Esophagus muscularis mucosa (tissue), 4 donors: Measurements from ENCODE around the gene FAAP100. TPM values are rescaled to one million over a fixed set of nuclear protein-coding genes. Genes with fewer than 3 reads are reported as not detected.

Source experiments
- DNase-seq: peaks from one replicate; pipeline ENCODE4 v3.0.0-alpha.2; 2017; ENCODE audit errors: extremely low spot score
- H3K27ac ChIP-seq, 4 donors: fragments of 200-600 bp; sonication (generic); replicated peaks in 1 of 4; 1 replicate in 3 of 4; 2 replicates in 1 of 4; pipeline ENCODE4 v1.5.1; 2016 to 2019; ENCODE audit warnings: mild to moderate bottlenecking in 1 of 4
- H3K27me3 ChIP-seq, 4 donors: fragments of 200-600 bp; sonication (generic); one replicate each; pipeline versions ENCODE4 v1.5.1 to v1.6.0; 2016 to 2019
- H3K36me3 ChIP-seq, 4 donors: fragments of 200-600 bp; sonication (generic); one replicate each; pipeline ENCODE4 v1.5.1; 2016 to 2019
- H3K4me1 ChIP-seq, 4 donors: fragments of 200-600 bp; sonication (generic); one replicate each; pipeline ENCODE4 v1.5.1; 2016 to 2019
- H3K4me3 ChIP-seq, 4 donors: fragments of 200-600 bp; sonication (generic); 1 replicate in 2 of 4; 2 replicates in 2 of 4; pipeline ENCODE4 v1.5.1; 2016 to 2019; ENCODE audit warnings: mild to moderate bottlenecking in 4 of 4, moderate library complexity in 1 of 4
- H3K9me3 ChIP-seq, 4 donors: fragments of 200-600 bp; sonication (generic); 1 replicate in 3 of 4; 2 replicates in 1 of 4; pipeline ENCODE4 v1.5.1; 2016 to 2019
- CTCF ChIP-seq, 3 experiments: fragments of 200-600 bp in 2 of 3; fragments of 450-650 bp in 1 of 3; sonication (generic) in 2 of 3; IDR thresholded peaks; one replicate each; pipeline ENCODE4 v1.5.1; 2017 to 2019; ENCODE audit warnings: antibody characterized with exemption in 3 of 3, mild to moderate bottlenecking in 2 of 3, moderate library complexity in 1 of 3
- EP300 ChIP-seq: sonication (generic); formaldehyde crosslinking; IDR thresholded peaks from one replicate; pipeline ENCODE4 v1.6.1; 2017; ENCODE audit warnings: antibody characterized with exemption
- POLR2A ChIP-seq: fragments of 450-650 bp; IDR thresholded peaks from one replicate; pipeline ENCODE4 v1.6.1; 2017; ENCODE audit warnings: antibody characterized with exemption, moderate library complexity, mild to moderate bottlenecking, low read depth
- POLR2AphosphoS5 ChIP-seq, 2 donors: sonication (generic); formaldehyde crosslinking; IDR thresholded peaks; one replicate each; pipeline ENCODE4 v1.6.1; 2017; ENCODE audit warnings: antibody characterized with exemption in 2 of 2
- WGBS: methylation state at CpG from one replicate; pipeline ENCODE4 v1.1.5; 2018; 5-methylcytosine and 5-hydroxymethylcytosine counted together
- intact Hi-C: fragments of 100-400 bp; cut with DNase I; formaldehyde crosslinking; loops from one replicate; pipeline ENCODE4 v1.15.1; 2023
- total RNA-seq, 4 donors: library from RNA; depleted of rRNA; stranded (reverse); fragments of >200 nt; gene quantifications; one replicate each; pipeline versions ENCODE4 v1.1.0 to v1.2.1, GENCODE V29; 2016

FAAP100 gene
- total RNA-seq, 4 donors from 2014 or later, result 13.7 to 33.3 (median 18.6) TPM

GRCh38 chr17:81509972-81510784 lies 42.0 kb downstream of the FAAP100 start:
- no peak for DNase-seq
- TF ChIP-seq EP300 (no peak), POLR2AphosphoS5 (IDR thresholded peaks at IDR 0.05) (no peak), POLR2A (no peak), CTCF (IDR thresholded peaks at IDR 0.05) (no peak)
- no peaks in the 10 kb centered on the region for H3K27me3 ChIP-seq
- H3K4me1 ChIP-seq, result peaks cover 7 to 38% (median 30%) of the 10 kb centered on the region in 4 donors
- under 1% methylated on average over 22 of the region's 22 CpGs for WGBS
- H3K9me3 ChIP-seq, result no peaks in the 10 kb centered on the region
- intact Hi-C loops, result loop anchor here (5.0 kb wide), 1 partner anchor 113 kb away; the partner anchor contains the start of gene BAHCC1
- peak overlapping the region; percentile 100 for H3K27ac ChIP-seq
- H3K4me3 ChIP-seq, result peak overlapping the region; percentile 88 to 94 (median 91)
- peaks cover 30 to 43% (median 38%) of the 10 kb centered on the region in 4 donors for H3K36me3 ChIP-seq

- 9% methylated on average over 11 of the region's 12 CpGs for WGBS
These were observed 42.8 kb downstream of the FAAP100 start for GRCh38 chr17:81509207-81509971.

GRCh38 chr17:81508639-81509206 lies 43.4 kb downstream of the FAAP100 start:
- intact Hi-C loops, result no loop called here
- peak overlapping the region; percentile 100 for H3K27ac ChIP-seq
- 53% methylated on average over 10 of the region's 10 CpGs for WGBS
- peaks cover 7 to 32% (median 26%) of the 10 kb centered on the region in 4 donors for H3K4me1 ChIP-seq
- H3K36me3 ChIP-seq, result peaks cover 30 to 43% (median 38%) of the 10 kb centered on the region in 4 donors
- no peak for DNase-seq
- H3K9me3 ChIP-seq, result no peaks in the 10 kb centered on the region
- H3K27me3 ChIP-seq, result no peaks in the 10 kb centered on the region
- peak overlapping the region; percentile 88 to 94 (median 91) for H3K4me3 ChIP-seq
- TF ChIP-seq POLR2A (no peak), EP300 (no peak), POLR2AphosphoS5 (IDR thresholded peaks at IDR 0.05) (peak; percentile 28 to 38)

More at GRCh38 chr17:81509207-81509971, 42.8 kb downstream of the FAAP100 start:
- Histone ChIP-seq H3K4me1 (peaks cover 7 to 38% (median 29%) of the 10 kb centered on the region in 4 donors), H3K9me3 (no peaks in the 10 kb centered on the region), H3K27me3 (no peaks in the 10 kb centered on the region), H3K36me3 (peaks cover 30 to 43% (median 38%) of the 10 kb centered on the region in 4 donors), H3K4me3 (peak overlapping the region; percentile 88 to 94 (median 91)), H3K27ac (peak overlapping the region; percentile 100)
- DNase-seq, result no peak
- TF ChIP-seq EP300 (no peak), POLR2AphosphoS5 (IDR thresholded peaks at IDR 0.05) (peak in 1 of 2 donors; percentile 7)
- intact Hi-C loops, result no loop called here

GRCh38 chr17:81503619-81504018 lies 48.5 kb downstream of the FAAP100 start:
- Histone ChIP-seq H3K27ac (no peak overlapping the region), H3K4me3 (no peak overlapping the region), H3K27me3 (peaks cover 0 to 7% (median 0%) of the 10 kb centered on the region in 4 donors), H3K4me1 (peaks cover 0 to 16% (median 5%) of the 10 kb centered on the region in 4 donors), H3K9me3 (no peaks in the 10 kb centered on the region), H3K36me3 (peaks cover 0 to 3% (median 2%) of the 10 kb centered on the region in 4 donors)
- intact Hi-C loops, result no loop called here
- DNase-seq, result no peak
- TF ChIP-seq EP300 (no peak), POLR2A (no peak), POLR2AphosphoS5 (IDR thresholded peaks at IDR 0.05) (no peak), CTCF (IDR thresholded peaks at IDR 0.05) (no peak)

GRCh38 chr17:81502471-81503017 lies 49.6 kb downstream of the FAAP100 start:
- no peaks in the 10 kb centered on the region for H3K36me3 ChIP-seq
- peaks cover 0 to 7% (median 0%) of the 10 kb centered on the region in 4 donors for H3K27me3 ChIP-seq
- DNase-seq, result no peak
- H3K4me1 ChIP-seq, result peaks cover 0 to 8% (median 0%) of the 10 kb centered on the region in 4 donors
- intact Hi-C loops, result no loop called here
- H3K27ac ChIP-seq, result no peak overlapping the region
- 72% methylated on average over 6 of the region's 12 CpGs for whole genome bisulfite sequencing
- TF ChIP-seq EP300 (no peak), CTCF (IDR thresholded peaks at IDR 0.05) (no peak), POLR2A (no peak), POLR2AphosphoS5 (IDR thresholded peaks at IDR 0.05) (no peak)
- H3K9me3 ChIP-seq, result no peaks in the 10 kb centered on the region
- H3K4me3 ChIP-seq, result no peak overlapping the region
